CD4-positive, alpha-beta T cell treated with Interleukin-15 for 1 hour (primary cell): ENCODE data around the gene CAMTA2.

Experiments
- DNase-seq: peaks from one replicate; pipeline ENCODE4 v3.0.0-alpha.2; 2020

CAMTA2 gene

GRCh38 chr17:4920351-4921048 lies 67.0 kb downstream of the CAMTA2 start:
- DNase-seq = peak; percentile 47

- no peak for DNase-seq
These were observed 67.9 kb downstream of the CAMTA2 start for GRCh38 chr17:4919511-4920047.
